ENCODE data around the gene CABP5. TPM values are rescaled to one million over a fixed set of nuclear protein-coding genes. Genes with fewer than 3 reads are reported as not detected.

CABP5 gene
- total RNA-seq, 4 donors from 2014 or later: not detected

DNA sequence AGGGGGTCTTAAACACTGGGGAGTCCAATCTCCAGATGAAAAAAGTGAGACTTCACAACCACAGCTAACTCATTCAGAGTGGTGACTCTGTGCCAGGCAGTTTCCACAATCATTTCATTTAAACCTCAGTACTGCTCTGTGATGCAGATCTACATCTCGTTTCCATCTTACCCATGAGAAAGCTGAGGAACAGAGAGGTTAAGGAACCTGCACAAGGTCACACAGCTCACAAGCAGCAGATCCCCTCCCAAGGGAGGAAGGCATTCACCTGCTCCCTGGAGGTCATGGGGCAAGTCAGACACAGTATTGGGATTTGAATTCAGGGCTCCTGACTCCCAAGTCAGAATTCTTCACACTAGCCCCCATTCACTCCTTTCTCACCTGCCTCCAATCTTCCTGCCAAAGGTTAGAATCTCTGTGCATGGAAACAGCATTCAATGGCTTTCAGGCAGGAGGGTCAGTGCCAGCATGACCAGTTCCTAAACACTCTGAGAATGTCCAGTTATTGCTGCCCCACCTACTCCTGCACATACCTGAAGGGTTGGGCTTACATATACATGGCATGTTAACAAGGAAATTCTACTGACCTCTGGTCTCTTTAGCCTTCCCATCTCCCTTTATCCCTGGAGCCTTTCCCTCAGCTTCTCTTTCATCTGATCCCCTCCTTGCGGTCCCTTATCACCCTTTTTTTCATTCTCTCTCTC, 1.9 kb downstream of the CABP5 start:
- Histone ChIP-seq H3K27me3 (peaks cover 15% of the 10 kb centered on the region), H3K9me3 (no peaks in the 10 kb centered on the region), H3K4me1 (no peaks in the 10 kb centered on the region), H3K4me3 (no peak overlapping the region), H3K27ac (no peak overlapping the region), H3K36me3 (no peaks in the 10 kb centered on the region)
- TF ChIP-seq, protein P1, sequence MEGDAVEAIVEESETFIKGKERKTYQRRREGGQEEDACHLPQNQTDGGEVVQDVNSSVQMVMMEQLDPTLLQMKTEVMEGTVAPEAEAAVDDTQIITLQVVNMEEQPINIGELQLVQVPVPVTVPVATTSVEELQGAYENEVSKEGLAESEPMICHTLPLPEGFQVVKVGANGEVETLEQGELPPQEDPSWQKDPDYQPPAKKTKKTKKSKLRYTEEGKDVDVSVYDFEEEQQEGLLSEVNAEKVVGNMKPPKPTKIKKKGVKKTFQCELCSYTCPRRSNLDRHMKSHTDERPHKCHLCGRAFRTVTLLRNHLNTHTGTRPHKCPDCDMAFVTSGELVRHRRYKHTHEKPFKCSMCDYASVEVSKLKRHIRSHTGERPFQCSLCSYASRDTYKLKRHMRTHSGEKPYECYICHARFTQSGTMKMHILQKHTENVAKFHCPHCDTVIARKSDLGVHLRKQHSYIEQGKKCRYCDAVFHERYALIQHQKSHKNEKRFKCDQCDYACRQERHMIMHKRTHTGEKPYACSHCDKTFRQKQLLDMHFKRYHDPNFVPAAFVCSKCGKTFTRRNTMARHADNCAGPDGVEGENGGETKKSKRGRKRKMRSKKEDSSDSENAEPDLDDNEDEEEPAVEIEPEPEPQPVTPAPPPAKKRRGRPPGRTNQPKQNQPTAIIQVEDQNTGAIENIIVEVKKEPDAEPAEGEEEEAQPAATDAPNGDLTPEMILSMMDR (IDR thresholded peaks at IDR 0.05): no peak
- TF ChIP-seq EP300 (IDR thresholded peaks at IDR 0.05): no peak
- no peak for TF ChIP-seq POLR2AphosphoS5 (IDR thresholded peaks at IDR 0.05)
- TF ChIP-seq POLR2A (IDR thresholded peaks at IDR 0.05): no peak
- no peak for DNase-seq (ENCODE audit: low spot score in 2 of 2)
- WGBS: 53% methylated on average over 2 of the region's 2 CpGs

DNA sequence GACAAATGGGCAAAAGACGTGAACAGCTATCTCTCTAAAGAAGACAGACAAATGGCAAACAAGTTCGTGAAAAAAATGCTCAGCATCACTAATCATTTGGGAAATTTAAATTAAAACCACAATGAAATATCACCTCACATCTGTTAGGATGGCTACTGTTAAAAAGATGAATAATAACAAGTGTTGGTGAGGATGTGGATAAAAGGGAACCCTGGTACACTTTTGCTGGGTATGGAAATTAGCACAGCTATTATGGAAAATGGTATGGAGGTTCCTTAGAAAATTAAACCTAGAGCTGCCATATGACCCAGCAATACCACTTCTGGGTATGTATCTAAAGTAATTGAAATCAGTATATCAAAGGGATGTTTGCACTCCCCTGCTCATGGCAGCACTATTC, 7.1 kb downstream of the CABP5 start:
- Histone ChIP-seq H3K9me3 (no peaks in the 10 kb centered on the region), H3K4me1 (no peaks in the 10 kb centered on the region), H3K27ac (no peak overlapping the region), H3K36me3 (no peaks in the 10 kb centered on the region), H3K27me3 (peaks cover 15% of the 10 kb centered on the region), H3K4me3 (no peak overlapping the region)
- no peak for DNase-seq (ENCODE audit: low spot score in 2 of 2)
- 95% methylated on average over 2 of the region's 2 CpGs for WGBS
- TF ChIP-seq POLR2AphosphoS5 (IDR thresholded peaks at IDR 0.05): no peak
- TF ChIP-seq, protein P1 (IDR thresholded peaks at IDR 0.05): no peak
- no peak for TF ChIP-seq EP300 (IDR thresholded peaks at IDR 0.05)
- no peak for TF ChIP-seq POLR2A (IDR thresholded peaks at IDR 0.05)

DNA sequence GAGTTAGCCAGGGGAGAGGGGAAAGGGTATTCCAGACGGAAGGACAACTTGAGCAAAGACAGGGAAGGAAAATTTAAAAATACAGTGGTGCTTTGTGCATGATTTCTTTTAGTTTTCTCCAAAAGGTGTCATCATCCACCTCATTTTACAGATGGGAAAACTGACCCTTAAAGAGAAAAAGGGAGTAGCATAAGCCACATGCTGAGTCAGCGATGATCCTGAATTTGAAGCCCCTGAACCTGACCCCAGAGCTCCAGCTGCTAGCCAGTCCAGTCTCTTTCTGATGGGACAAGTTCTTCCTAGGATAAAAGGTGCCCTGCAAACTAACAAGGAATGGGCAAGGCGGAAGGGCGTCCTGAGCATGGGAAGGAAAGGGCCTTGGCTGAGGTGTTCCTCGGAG, 10.3 kb downstream of the CABP5 start:
- H3K27me3 ChIP-seq: peaks cover 15% of the 10 kb centered on the region
- H3K36me3 ChIP-seq: no peaks in the 10 kb centered on the region
- H3K9me3 ChIP-seq: no peaks in the 10 kb centered on the region
- H3K4me3 ChIP-seq: no peak overlapping the region
- no peak overlapping the region for H3K27ac ChIP-seq
- DNase-seq (ENCODE audit: low spot score in 2 of 2): no peak
- no peak for TF ChIP-seq POLR2A (IDR thresholded peaks at IDR 0.05)
- TF ChIP-seq, protein P1 (IDR thresholded peaks at IDR 0.05): no peak
- no peak for TF ChIP-seq POLR2AphosphoS5 (IDR thresholded peaks at IDR 0.05)
- TF ChIP-seq EP300 (IDR thresholded peaks at IDR 0.05): no peak
- WGBS: 83% methylated on average over 5 of the region's 5 CpGs
- H3K4me1 ChIP-seq: no peaks in the 10 kb centered on the region

DNA sequence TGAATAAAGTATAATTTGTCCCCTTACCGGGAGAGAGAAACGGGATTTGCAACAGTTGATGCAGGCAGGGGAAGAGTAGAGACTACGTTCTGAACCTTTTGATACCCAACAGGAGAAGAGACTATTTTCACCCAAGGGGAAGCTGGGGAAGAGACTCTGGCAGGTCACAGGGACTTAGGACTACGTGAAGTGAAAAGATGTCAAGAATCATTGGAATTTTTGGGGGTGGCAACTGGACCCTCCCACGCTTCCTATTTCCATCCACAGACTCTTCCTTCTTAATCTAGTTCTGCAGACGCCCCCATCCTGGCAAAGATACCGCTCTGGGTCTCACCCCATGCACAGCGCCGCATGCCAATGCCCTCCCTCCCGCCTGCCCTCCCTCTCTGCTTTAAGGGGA, 13.8 kb downstream of the CABP5 start:
- 63% methylated on average over 10 of the region's 10 CpGs for WGBS
- peaks cover 15% of the 10 kb centered on the region for H3K27me3 ChIP-seq

DNA sequence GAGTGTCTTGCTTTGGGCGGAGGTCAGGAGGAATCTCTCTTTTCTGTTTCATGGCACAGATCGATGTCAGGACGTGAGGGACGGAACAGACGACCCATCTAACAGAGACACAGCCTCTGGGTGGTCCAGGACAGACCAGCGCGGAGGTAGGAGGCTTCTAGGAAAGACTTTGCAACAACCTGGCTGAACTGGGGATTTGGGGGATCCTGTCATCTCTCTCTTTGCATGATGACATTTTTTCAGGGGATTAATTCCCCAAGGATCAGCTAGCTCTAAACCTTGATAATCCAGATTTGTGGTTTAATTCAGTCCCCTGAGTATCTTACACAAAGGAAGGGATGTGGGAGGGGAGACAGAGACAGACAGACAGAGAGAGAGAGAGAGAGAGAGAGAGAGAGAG, 14.4 kb downstream of the CABP5 start:
- H3K27me3 ChIP-seq: peaks cover 16% of the 10 kb centered on the region
- H3K36me3 ChIP-seq: no peaks in the 10 kb centered on the region
- DNase-seq (ENCODE audit: low spot score in 2 of 2): no peak
- H3K4me3 ChIP-seq: no peak overlapping the region
- 72% methylated on average over 7 of the region's 7 CpGs for WGBS
- H3K27ac ChIP-seq: no peak overlapping the region
- TF ChIP-seq POLR2A (IDR thresholded peaks at IDR 0.05) (no peak), POLR2AphosphoS5 (IDR thresholded peaks at IDR 0.05) (no peak), EP300 (IDR thresholded peaks at IDR 0.05) (no peak)
- TF ChIP-seq, protein P1 (IDR thresholded peaks at IDR 0.05): no peak
- H3K4me1 ChIP-seq: no peaks in the 10 kb centered on the region
- H3K9me3 ChIP-seq: no peaks in the 10 kb centered on the region

More for the DNA sequence above, 13.8 kb downstream of the CABP5 start:
- no peaks in the 10 kb centered on the region for H3K36me3 ChIP-seq
- no peak overlapping the region for H3K27ac ChIP-seq
- DNase-seq (ENCODE audit: low spot score in 2 of 2): no peak
- H3K4me3 ChIP-seq: no peak overlapping the region
- TF ChIP-seq POLR2A (IDR thresholded peaks at IDR 0.05): no peak
- no peak for TF ChIP-seq EP300 (IDR thresholded peaks at IDR 0.05)
- no peaks in the 10 kb centered on the region for H3K4me1 ChIP-seq
- no peaks in the 10 kb centered on the region for H3K9me3 ChIP-seq
